GM10248 (cell line): ENCODE measurements around the gene NFIC.

Source experiments
- CTCF ChIA-PET: fragments of 300-600 bp; sonication (Branson Sonifier 250); formaldehyde crosslinking; extraction: SDS; loops from one replicate; lab custom pipeline; 2021; ENCODE audit warnings: antibody characterized with exemption; lab: Yijun Ruan, JAX
- POLR2A ChIA-PET: fragments of 350-650 bp; sonication (Branson Sonifier 250); formaldehyde crosslinking; extraction: SDS; loops from one replicate; lab custom pipeline; 2020; ENCODE audit warnings: antibody characterized with exemption; lab: Yijun Ruan, JAX
- DNase-seq: peaks from one replicate; pipeline ENCODE4 v3.0.0; 2012; ENCODE audit errors: extremely low spot score
- TF ChIP-seq, protein P1 (sequence below): IDR thresholded peaks from 2 replicates; pipeline ENCODE4 v1.5.1; 2012; ENCODE audit warnings: mild to moderate bottlenecking, low read depth; ENCODE audit errors: extremely low read depth, missing control alignments, control extremely low read depth

The NFIC gene

DNA sequence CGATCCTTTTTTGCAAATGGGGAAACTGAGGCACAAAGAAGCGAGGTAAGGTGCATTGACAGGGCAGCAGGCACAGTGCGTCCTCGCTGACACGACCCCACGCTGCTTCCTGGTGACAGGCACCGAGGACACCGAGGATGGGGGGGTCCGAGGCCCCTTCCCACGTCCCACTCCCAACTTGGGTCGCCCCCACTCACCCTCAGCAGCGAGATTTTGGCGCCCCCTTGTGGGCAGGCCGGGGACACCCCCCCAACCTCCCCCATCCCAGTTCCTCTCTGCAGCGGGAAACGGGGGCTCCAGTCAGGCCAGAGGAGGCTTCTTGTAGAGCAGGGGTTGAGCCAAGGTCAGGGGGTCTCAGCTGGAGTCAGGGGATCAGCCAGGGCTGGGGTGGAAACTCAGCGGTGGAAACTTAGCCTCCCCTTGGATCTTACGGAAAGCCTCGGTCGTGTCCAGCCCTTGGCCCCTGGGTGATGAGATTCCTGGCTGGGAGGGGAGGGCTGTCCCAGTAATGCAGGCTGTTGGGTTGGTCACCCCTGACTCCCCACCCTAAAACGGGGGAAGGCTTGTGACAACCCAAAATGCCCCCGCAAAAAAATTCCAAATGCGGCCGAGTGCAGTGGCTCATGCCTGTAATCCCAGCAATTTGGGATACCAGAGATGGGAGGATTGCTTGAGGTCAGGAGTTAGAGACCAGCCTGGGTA lies 105.7 kb downstream of the NFIC start:
- ChIA-PET CTCF (interaction anchor here (0.5 to 2.9 kb wide), 29 partner anchors 8 to 232 kb away, joined by 3 to 28 read pairs (median 4); partner anchors contain the start of genes DOHH and SMIM44), POLR2A (no interaction called here)
- DNase-seq: peak; percentile 62
- TF ChIP-seq, protein P1, sequence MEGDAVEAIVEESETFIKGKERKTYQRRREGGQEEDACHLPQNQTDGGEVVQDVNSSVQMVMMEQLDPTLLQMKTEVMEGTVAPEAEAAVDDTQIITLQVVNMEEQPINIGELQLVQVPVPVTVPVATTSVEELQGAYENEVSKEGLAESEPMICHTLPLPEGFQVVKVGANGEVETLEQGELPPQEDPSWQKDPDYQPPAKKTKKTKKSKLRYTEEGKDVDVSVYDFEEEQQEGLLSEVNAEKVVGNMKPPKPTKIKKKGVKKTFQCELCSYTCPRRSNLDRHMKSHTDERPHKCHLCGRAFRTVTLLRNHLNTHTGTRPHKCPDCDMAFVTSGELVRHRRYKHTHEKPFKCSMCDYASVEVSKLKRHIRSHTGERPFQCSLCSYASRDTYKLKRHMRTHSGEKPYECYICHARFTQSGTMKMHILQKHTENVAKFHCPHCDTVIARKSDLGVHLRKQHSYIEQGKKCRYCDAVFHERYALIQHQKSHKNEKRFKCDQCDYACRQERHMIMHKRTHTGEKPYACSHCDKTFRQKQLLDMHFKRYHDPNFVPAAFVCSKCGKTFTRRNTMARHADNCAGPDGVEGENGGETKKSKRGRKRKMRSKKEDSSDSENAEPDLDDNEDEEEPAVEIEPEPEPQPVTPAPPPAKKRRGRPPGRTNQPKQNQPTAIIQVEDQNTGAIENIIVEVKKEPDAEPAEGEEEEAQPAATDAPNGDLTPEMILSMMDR: peak; percentile 58

DNA sequence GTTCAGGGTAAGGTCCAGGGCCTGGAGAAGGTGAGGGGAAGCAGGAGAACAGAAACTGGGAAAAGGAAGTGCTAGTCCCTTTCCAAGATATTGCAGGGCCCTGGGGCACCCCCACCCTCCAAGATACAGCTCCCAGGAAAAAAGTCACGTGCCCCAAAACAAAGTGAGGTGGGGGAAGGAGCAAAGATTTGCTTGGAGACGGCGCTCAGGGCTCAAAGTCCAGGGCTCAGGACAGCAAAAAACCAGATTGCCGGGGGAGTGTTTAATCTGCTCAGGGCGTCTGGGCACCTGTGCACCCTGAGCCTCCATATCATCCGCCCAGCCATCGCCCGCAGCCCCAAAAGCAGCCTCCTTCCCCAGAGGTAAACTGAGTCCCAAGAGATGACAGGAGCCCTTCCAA lies 107.6 kb downstream of the NFIC start:
- POLR2A ChIA-PET: no interaction called here
- CTCF ChIA-PET: interaction anchor here (1.5 to 2.9 kb wide), 5 partner anchors 9 to 171 kb away, joined by 3 to 28 read pairs (median 10); partner anchors contain the start of gene SMIM44
- DNase-seq: no peak
- TF ChIP-seq, protein P1: no peak

DNA sequence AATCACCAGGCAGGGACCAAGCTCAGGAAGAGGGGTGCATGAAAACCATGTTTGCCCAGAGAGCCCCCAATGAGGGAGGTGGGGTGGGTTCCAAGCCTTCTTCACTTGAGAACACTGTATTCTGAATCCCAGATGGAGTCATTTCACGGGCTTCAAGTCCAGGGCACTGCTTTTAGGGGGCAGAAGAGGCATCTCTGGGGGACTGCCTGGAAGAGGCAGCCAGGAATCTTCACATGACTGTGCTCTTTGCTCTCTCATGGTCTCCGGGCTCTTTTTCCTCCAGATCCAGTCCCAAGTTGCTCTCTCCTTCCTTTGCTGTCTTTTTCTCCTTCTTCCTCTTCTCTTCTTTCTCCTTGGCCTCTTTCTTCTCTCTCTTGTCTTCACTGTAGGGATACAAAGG lies 108.2 kb downstream of the NFIC start:
- CTCF ChIA-PET: interaction anchor here (2.5 to 2.9 kb wide), 2 partner anchors 9 to 11 kb away, joined by 10 to 28 read pairs; partner anchors contain the start of gene SMIM44

DNA sequence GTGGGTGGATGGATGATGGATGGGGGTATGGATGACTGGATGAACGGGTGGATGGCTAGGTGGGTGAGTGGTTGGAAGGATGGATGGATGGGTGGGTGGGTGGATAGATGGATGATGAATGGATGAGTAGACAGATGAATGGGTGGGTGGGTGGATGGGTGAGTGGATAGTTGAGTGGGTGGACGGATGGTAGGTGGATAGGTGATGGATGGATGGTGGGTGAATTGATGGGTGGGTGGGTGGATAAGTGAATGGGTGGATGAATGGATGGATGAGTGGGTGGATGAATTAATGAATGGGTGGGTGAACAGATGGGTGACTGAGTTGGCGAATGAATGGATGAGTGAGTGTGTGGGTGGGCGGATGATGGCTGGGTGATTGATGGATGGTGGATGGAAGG lies 109.1 kb downstream of the NFIC start:
- ChIA-PET POLR2A (no interaction called here), CTCF (interaction anchor here (1.0 kb wide), 1 partner anchor 10 kb away, joined by 4 read pairs; no protein-coding TSS in a partner anchor)
- TF ChIP-seq, protein P1: no peak
- no peak for DNase-seq

More for the DNA sequence above, 108.2 kb downstream of the NFIC start:
- TF ChIP-seq, protein P1: no peak
- POLR2A ChIA-PET: interaction anchor here (0.6 kb wide), 1 partner anchor 765 kb away, joined by 11 read pairs; no protein-coding TSS in a partner anchor
- no peak for DNase-seq

DNA sequence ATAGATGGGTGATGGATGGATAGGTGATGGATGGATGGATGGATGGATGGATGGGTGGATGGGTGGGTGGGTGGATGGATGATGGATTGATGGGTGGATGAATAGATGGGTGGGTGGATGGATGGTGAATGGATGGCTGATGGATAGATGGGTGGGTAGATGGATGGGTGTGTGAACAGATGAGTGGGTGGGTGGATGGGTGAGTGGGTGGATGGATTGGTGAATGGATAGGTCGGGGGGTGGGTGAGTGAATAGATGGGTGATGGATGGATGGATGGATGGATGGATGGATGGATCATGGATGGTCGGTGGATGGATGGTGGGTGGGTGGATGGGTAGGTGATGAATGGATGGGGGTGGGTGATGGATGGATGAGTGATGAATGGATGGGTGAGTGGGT lies 110.4 kb downstream of the NFIC start:
- ChIA-PET POLR2A (no interaction called here), CTCF (no interaction called here)
- DNase-seq: no peak
- TF ChIP-seq, protein P1: no peak

DNA sequence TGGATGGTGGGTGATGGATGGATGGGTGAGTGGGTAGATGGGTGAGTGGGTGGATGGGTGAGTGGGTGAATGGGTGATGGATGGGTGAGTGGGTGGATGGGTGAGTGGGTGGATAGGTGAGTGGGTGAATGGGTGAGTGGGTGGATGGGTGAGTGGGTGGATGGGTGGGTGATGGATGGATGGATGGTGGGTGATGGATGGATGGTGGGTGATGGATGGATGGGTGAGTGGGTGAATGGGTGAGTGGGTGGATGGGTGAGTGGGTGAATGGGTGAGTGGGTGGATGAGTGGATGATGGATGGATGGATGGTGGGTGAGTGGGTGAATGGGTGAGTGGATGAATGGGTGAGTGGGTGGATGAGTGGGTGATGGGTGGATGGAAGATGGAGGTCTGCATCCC lies 111.1 kb downstream of the NFIC start:
- TF ChIP-seq, protein P1: no peak
- ChIA-PET CTCF (no interaction called here), POLR2A (no interaction called here)
- DNase-seq: no peak
